Activated CD4-positive, alpha-beta T cell treated with anti-CD3 and anti-CD28 coated beads, Interleukin-2, amount 50 U/mL, for 4 hours (primary cell): Measurements from ENCODE around the gene ADPRHL1.

Source experiments
- DNase-seq, 2 experiments: peaks; one replicate each; pipeline ENCODE4 v3.0.0-alpha.2; 2020

ADPRHL1 gene

GRCh38 chr13:113452942-113453901, at the start of gene ADPRHL1:
Gene ADPRHL1 (minus strand): TSS chr13:113453488. CDS start chr13:113453437, 51 bp downstream.
- DNase-seq: no peak

- no peak for DNase-seq
These were observed 49.4 kb upstream of the ADPRHL1 start for GRCh38 chr13:113502686-113503085.

- no peak for DNase-seq
These were observed 47.4 kb upstream of the ADPRHL1 start for GRCh38 chr13:113500530-113501265.

- DNase-seq: no peak
These were observed 46.6 kb upstream of the ADPRHL1 start for GRCh38 chr13:113499936-113500335.

GRCh38 chr13:113498905-113499304, 45.6 kb upstream of the ADPRHL1 start:
- no peak for DNase-seq

- DNase-seq: no peak
These were observed 43.9 kb upstream of the ADPRHL1 start for GRCh38 chr13:113497217-113497616.

GRCh38 chr13:113495494-113496210, 42.4 kb upstream of the ADPRHL1 start:
- DNase-seq: no peak

- no peak for DNase-seq
These were observed 40.1 kb upstream of the ADPRHL1 start for GRCh38 chr13:113493315-113493951.

- no peak for DNase-seq
These were observed 38.7 kb upstream of the ADPRHL1 start for GRCh38 chr13:113491982-113492381.

- DNase-seq: no peak
These were observed 38.2 kb upstream of the ADPRHL1 start for GRCh38 chr13:113491418-113491883.

- DNase-seq: peak; percentile 50
These were observed 37.5 kb upstream of the ADPRHL1 start, which contains the start of gene DCUN1D2 for GRCh38 chr13:113490496-113491417. Gene DCUN1D2 (minus strand): TSS chr13:113490711. CDS start chr13:113490669, 42 bp downstream.

GRCh38 chr13:113489549-113490495, 36.5 kb upstream of the ADPRHL1 start:
- DNase-seq: peak; percentile 12 to 21

- no peak for DNase-seq
These were observed 35.9 kb upstream of the ADPRHL1 start for GRCh38 chr13:113489171-113489548.

GRCh38 chr13:113488283-113488682, 35.0 kb upstream of the ADPRHL1 start:
- DNase-seq: no peak

- DNase-seq: no peak
These were observed 33.4 kb upstream of the ADPRHL1 start for GRCh38 chr13:113486698-113487097.

- DNase-seq: no peak
These were observed 32.3 kb upstream of the ADPRHL1 start for GRCh38 chr13:113485545-113485944.

- no peak for DNase-seq
These were observed 30.4 kb upstream of the ADPRHL1 start for GRCh38 chr13:113483504-113484293.

- DNase-seq: no peak
These were observed 29.8 kb upstream of the ADPRHL1 start for GRCh38 chr13:113483081-113483480.

GRCh38 chr13:113479179-113479578, 25.9 kb upstream of the ADPRHL1 start:
- no peak for DNase-seq
